WTC11 (cell line): ENCODE measurements around the gene HOXD10. TPM values are rescaled to one million over a fixed set of nuclear protein-coding genes. Genes with fewer than 3 reads are reported as not detected.

ENCODE experiments used
- ATAC-seq: fragments of 200-7000 bp; cut with Tn5 transposase; 2 replicates; pipeline ENCODE4 v1.10.0; 2021; ENCODE audit warnings: mild to moderate bottlenecking, moderate library complexity
- CTCF ChIA-PET: fragments of 300-600 bp; sonication (Branson Sonifier 250); formaldehyde crosslinking; loops from one replicate; lab custom pipeline; 2021; ENCODE audit warnings: antibody characterized with exemption; lab: Charles Lee
- POLR2A ChIA-PET: fragments of 350-600 bp; sonication (Branson Sonifier 250); formaldehyde crosslinking; loops from one replicate; lab custom pipeline; 2021; ENCODE audit warnings: antibody characterized with exemption; lab: Charles Lee
- DNase-seq: peaks from one replicate; pipeline ENCODE4 v3.0.0; 2021; ENCODE audit warnings: low spot score
- H3K27ac Mint-ChIP-seq: 2 replicates; pipeline ENCODE4 v1.8.0; 2021; ENCODE audit warnings: mixed read lengths
- H3K27me3 Mint-ChIP-seq: 2 replicates; pipeline ENCODE4 v1.8.0; 2021; ENCODE audit warnings: low read depth, mild to moderate bottlenecking, moderate library complexity, mixed read lengths
- H3K36me3 Mint-ChIP-seq: 2 replicates; pipeline ENCODE4 v1.8.0; 2021; ENCODE audit warnings: mixed read lengths
- H3K4me1 Mint-ChIP-seq: 2 replicates; pipeline ENCODE4 v1.8.0; 2022; ENCODE audit warnings: mixed read lengths
- H3K4me3 Mint-ChIP-seq: 2 replicates; pipeline ENCODE4 v1.8.0; 2021; ENCODE audit warnings: mild to moderate bottlenecking, moderate library complexity, mixed read lengths
- H3K9me3 Mint-ChIP-seq: 2 replicates; pipeline ENCODE4 v1.8.0; 2021; ENCODE audit warnings: mixed read lengths
- CREB1 ChIP-seq: sonication (generic); formaldehyde crosslinking; IDR thresholded peaks from 2 replicates; pipeline ENCODE4 v1.8.0; 2023; ENCODE audit warnings: mild to moderate bottlenecking, missing genetic modification reagents
- ELF4 ChIP-seq: sonication (generic); formaldehyde crosslinking; IDR thresholded peaks from 2 replicates; pipeline ENCODE4 v1.8.1; 2022; ENCODE audit warnings: low read depth, mild to moderate bottlenecking, moderate library complexity, missing genetic modification reagents
- GRHL2 ChIP-seq: fragments of 250-450 bp; sonication (Bioruptor Pico); IDR thresholded peaks from 2 replicates; pipeline ENCODE4 v1.8.0; 2022; ENCODE audit warnings: mild to moderate bottlenecking, moderate library complexity; ENCODE audit not compliant: insufficient replicate concordance, severe bottlenecking
- HMGXB4 ChIP-seq: sonication (generic); formaldehyde crosslinking; IDR thresholded peaks from 2 replicates; pipeline ENCODE4 v1.8.1; 2023; ENCODE audit warnings: mild to moderate bottlenecking, moderate library complexity, missing genetic modification reagents
- TCF7 ChIP-seq: sonication (generic); formaldehyde crosslinking; IDR thresholded peaks from 2 replicates; pipeline ENCODE4 v1.8.0; 2022; ENCODE audit warnings: mild to moderate bottlenecking, low read depth, missing genetic modification reagents, moderate library complexity
- USF1 ChIP-seq: sonication (generic); formaldehyde crosslinking; IDR thresholded peaks from 2 replicates; pipeline ENCODE4 v1.8.0; 2022; ENCODE audit warnings: mild to moderate bottlenecking, missing genetic modification reagents
- ZNF138 ChIP-seq: sonication (generic); formaldehyde crosslinking; conservative IDR thresholded peaks from 2 replicates; pipeline ENCODE4 v1.8.1; 2022; ENCODE audit warnings: mild to moderate bottlenecking, moderate library complexity, missing genetic modification reagents
- ZNF281 ChIP-seq: sonication (generic); formaldehyde crosslinking; IDR thresholded peaks from 2 replicates; pipeline ENCODE4 v1.8.0; 2023; ENCODE audit warnings: mild to moderate bottlenecking, missing genetic modification reagents
- ZNF425 ChIP-seq: fragments of 250-450 bp; sonication (Bioruptor Pico); conservative IDR thresholded peaks from 2 replicates; pipeline ENCODE4 v1.9.0; 2021; ENCODE audit warnings: mild to moderate bottlenecking
- total RNA-seq: library from RNA; stranded (reverse); gene quantifications from 3 replicates; pipeline ENCODE4 v1.2.3, GENCODE V29; 2021
- TF ChIP-seq, protein P1 (sequence below): sonication (generic); formaldehyde crosslinking; IDR thresholded peaks from 2 replicates; pipeline ENCODE4 v1.8.1; 2023; ENCODE audit warnings: mild to moderate bottlenecking, missing genetic modification reagents
- TF ChIP-seq, protein P2 (sequence below): sonication (generic); formaldehyde crosslinking; IDR thresholded peaks from 2 replicates; pipeline ENCODE4 v1.8.0; 2022; ENCODE audit warnings: mild to moderate bottlenecking, missing genetic modification reagents
- TF ChIP-seq, protein P3 (sequence below): fragments of 250-450 bp; sonication (Bioruptor Pico); IDR thresholded peaks from 2 replicates; pipeline ENCODE4 v2.1.2; 2022; ENCODE audit warnings: mild to moderate bottlenecking, moderate library complexity
- TF ChIP-seq, protein P4 (sequence below): sonication (generic); formaldehyde crosslinking; IDR thresholded peaks from 2 replicates; pipeline ENCODE4 v1.8.1; 2023; ENCODE audit warnings: mild to moderate bottlenecking, missing genetic modification reagents, moderate library complexity

Gene HOXD10
- total RNA-seq, 1 experiment from 2014 or later = not detected

- Mint-ChIP-seq H3K4me3 (no peak overlapping the region), H3K27me3 (peaks cover 100% of the 10 kb centered on the region), H3K9me3 (peaks cover 4% of the 10 kb centered on the region), H3K4me1 (peaks cover 10% of the 10 kb centered on the region), H3K36me3 (peaks cover 5% of the 10 kb centered on the region; the same call in 1 of the 2 replicates), H3K27ac (no peak overlapping the region)
- ChIA-PET POLR2A (interaction anchor here (0.6 kb wide), 1 partner anchor 74 kb away, joined by 5 read pairs; no protein-coding TSS in a partner anchor), CTCF (interaction anchor here (0.9 to 3.3 kb wide), 15 partner anchors 8 to 1028 kb away, joined by 3 to 15 read pairs (median 4); partner anchors contain the start of gene HOXD8)
- TF ChIP-seq CREB1 (CRISPR knock-in tag) (no peak), TCF7 (CRISPR knock-in tag) (no peak), ZNF138 (no peak), ZNF425 (no peak), ZNF281 (no peak), ELF4 (no peak)
- TF ChIP-seq, protein P1, sequence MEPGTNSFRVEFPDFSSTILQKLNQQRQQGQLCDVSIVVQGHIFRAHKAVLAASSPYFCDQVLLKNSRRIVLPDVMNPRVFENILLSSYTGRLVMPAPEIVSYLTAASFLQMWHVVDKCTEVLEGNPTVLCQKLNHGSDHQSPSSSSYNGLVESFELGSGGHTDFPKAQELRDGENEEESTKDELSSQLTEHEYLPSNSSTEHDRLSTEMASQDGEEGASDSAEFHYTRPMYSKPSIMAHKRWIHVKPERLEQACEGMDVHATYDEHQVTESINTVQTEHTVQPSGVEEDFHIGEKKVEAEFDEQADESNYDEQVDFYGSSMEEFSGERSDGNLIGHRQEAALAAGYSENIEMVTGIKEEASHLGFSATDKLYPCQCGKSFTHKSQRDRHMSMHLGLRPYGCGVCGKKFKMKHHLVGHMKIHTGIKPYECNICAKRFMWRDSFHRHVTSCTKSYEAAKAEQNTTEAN (CRISPR knock-in tag) = no peak
- TF ChIP-seq, protein P2, sequence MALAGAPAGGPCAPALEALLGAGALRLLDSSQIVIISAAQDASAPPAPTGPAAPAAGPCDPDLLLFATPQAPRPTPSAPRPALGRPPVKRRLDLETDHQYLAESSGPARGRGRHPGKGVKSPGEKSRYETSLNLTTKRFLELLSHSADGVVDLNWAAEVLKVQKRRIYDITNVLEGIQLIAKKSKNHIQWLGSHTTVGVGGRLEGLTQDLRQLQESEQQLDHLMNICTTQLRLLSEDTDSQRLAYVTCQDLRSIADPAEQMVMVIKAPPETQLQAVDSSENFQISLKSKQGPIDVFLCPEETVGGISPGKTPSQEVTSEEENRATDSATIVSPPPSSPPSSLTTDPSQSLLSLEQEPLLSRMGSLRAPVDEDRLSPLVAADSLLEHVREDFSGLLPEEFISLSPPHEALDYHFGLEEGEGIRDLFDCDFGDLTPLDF (CRISPR knock-in tag) = no peak
- TF ChIP-seq, protein P3, sequence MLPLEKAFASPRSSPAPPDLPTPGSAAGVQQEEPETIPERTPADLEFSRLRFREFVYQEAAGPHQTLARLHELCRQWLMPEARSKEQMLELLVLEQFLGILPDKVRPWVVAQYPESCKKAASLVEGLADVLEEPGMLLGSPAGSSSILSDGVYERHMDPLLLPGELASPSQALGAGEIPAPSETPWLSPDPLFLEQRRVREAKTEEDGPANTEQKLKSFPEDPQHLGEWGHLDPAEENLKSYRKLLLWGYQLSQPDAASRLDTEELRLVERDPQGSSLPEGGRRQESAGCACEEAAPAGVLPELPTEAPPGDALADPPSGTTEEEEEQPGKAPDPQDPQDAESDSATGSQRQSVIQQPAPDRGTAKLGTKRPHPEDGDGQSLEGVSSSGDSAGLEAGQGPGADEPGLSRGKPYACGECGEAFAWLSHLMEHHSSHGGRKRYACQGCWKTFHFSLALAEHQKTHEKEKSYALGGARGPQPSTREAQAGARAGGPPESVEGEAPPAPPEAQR = no peak
- DNase-seq = no peak
- no peak; the same call in 1 of the 2 replicates for ATAC-seq
Observed at GRCh38 chr2:176121190-176122051, 4.8 kb downstream of the HOXD10 start.

- Mint-ChIP-seq H3K27ac (no peak overlapping the region), H3K36me3 (peaks cover 2% of the 10 kb centered on the region; the same call in 1 of the 2 replicates), H3K4me3 (peak overlapping the region; percentile 56), H3K27me3 (peaks cover 100% of the 10 kb centered on the region), H3K9me3 (no peaks in the 10 kb centered on the region), H3K4me1 (peaks cover 10% of the 10 kb centered on the region)
- DNase-seq = peak; percentile 28
- ATAC-seq = peak; percentile 10
- TF ChIP-seq GRHL2 (CRISPR knock-in tag) (no peak), HMGXB4 (CRISPR knock-in tag) (peak; percentile 23; the same call in 1 of the 2 replicates), ZNF281 (no peak), USF1 (CRISPR knock-in tag) (peak; percentile 86)
- TF ChIP-seq, protein P4, sequence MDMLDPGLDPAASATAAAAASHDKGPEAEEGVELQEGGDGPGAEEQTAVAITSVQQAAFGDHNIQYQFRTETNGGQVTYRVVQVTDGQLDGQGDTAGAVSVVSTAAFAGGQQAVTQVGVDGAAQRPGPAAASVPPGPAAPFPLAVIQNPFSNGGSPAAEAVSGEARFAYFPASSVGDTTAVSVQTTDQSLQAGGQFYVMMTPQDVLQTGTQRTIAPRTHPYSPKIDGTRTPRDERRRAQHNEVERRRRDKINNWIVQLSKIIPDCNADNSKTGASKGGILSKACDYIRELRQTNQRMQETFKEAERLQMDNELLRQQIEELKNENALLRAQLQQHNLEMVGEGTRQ = peak; percentile 84; the same call in 1 of the 2 replicates
- ChIA-PET POLR2A (no interaction called here), CTCF (interaction anchor here (0.5 to 3.3 kb wide), 9 partner anchors 10 to 1027 kb away, joined by 3 to 15 read pairs (median 4); no protein-coding TSS in a partner anchor)
Observed at GRCh38 chr2:176122052-176122682, 5.6 kb downstream of the HOXD10 start.
